Panc1 (cell line): ENCODE data around the gene SAP30BP. TPM values are rescaled to one million over a fixed set of nuclear protein-coding genes. Genes with fewer than 3 reads are reported as not detected.

ENCODE experiments used
- ATAC-seq: fragments of 200-7000 bp; cut with Tn5 transposase; 2 replicates; pipeline ENCODE4 v1.9.1; 2020; ENCODE audit warnings: mild to moderate bottlenecking, moderate library complexity
- BruUV-seq: library from RNA; stranded (reverse); fragments of 400-500 nt; replicated peaks from 2 replicates; lab custom pipeline; 2021; lab: Mats Ljungman, UMichigan
- CTCF ChIA-PET: fragments of 300-600 bp; sonication (Branson Sonifier 250); formaldehyde crosslinking; loops from one replicate; lab custom pipeline; 2022; ENCODE audit warnings: antibody characterized with exemption; lab: Charles Lee
- POLR2A ChIA-PET: fragments of 300-600 bp; sonication (Branson Sonifier 250); formaldehyde crosslinking; loops from one replicate; lab custom pipeline; 2022; ENCODE audit warnings: antibody characterized with exemption; lab: Charles Lee
- DNase-seq: peaks from one replicate; pipeline ENCODE4 v3.0.0-alpha.2; 2010; ENCODE audit warnings: low read depth, low spot score
- H3K27ac ChIP-seq: 2 replicates; pipeline ENCODE4 v1.5.1; 2011; ENCODE audit warnings: mild to moderate bottlenecking, low read length, inconsistent platforms
- H3K27me3 ChIP-seq: fragments of 200-500 bp; sonication (Bioruptor generic); 2 replicates; pipeline ENCODE4 v1.6.0; 2014; ENCODE audit warnings: low read length, inconsistent platforms; ENCODE audit not compliant: control insufficient read depth, insufficient read depth
- H3K36me3 ChIP-seq: fragments of 200-500 bp; sonication (Bioruptor generic); 2 replicates; pipeline ENCODE4 v1.5.1; 2014; ENCODE audit warnings: inconsistent platforms, mild to moderate bottlenecking, low read length, moderate library complexity; ENCODE audit not compliant: control insufficient read depth, insufficient read depth
- H3K4me1 ChIP-seq: 2 replicates; pipeline ENCODE4 v1.5.1; 2011; ENCODE audit warnings: inconsistent platforms, mild to moderate bottlenecking, low read length, moderate library complexity; ENCODE audit not compliant: control insufficient read depth, insufficient read depth
- H3K4me3 ChIP-seq, 2 experiments: 2 replicates each; pipeline ENCODE4 v1.5.1; 2011 to 2012; ENCODE audit warnings: low read depth in 2 of 2, low read length in 2 of 2, mild to moderate bottlenecking in 2 of 2, inconsistent platforms in 1 of 2, moderate library complexity in 1 of 2
- H3K9me3 ChIP-seq: fragments of 200-500 bp; sonication (Bioruptor generic); 2 replicates; pipeline ENCODE4 v1.5.1; 2014; ENCODE audit warnings: low read depth, mild to moderate bottlenecking, inconsistent platforms, low read length, moderate library complexity; ENCODE audit not compliant: control insufficient read depth, insufficient read depth
- POLR2AphosphoS5 ChIP-seq: IDR thresholded peaks from 2 replicates; pipeline ENCODE4 v1.6.1; 2012; ENCODE audit warnings: mild to moderate bottlenecking, low read depth, low read length, moderate library complexity
- SIN3A ChIP-seq: IDR thresholded peaks from 2 replicates; pipeline ENCODE4 v1.6.1; 2012; ENCODE audit warnings: low read depth, mild to moderate bottlenecking, low read length, moderate library complexity, borderline replicate concordance; ENCODE audit not compliant: insufficient read depth
- TCF7L2 ChIP-seq: IDR thresholded peaks from 2 replicates; pipeline ENCODE4 v1.6.1; 2011; ENCODE audit warnings: mild to moderate bottlenecking, low read depth, low read length, inconsistent platforms
- in situ Hi-C: cut with HindIII; loops from 2 replicates; pipeline ENCODE4 v1.10.0; 2016; ENCODE audit warnings: low sequenced_read_pairs, low pct_unique_long_range_greater_than_20kb
- intact Hi-C: fragments of 100-400 bp; cut with micrococcal nuclease; formaldehyde crosslinking; loops from one replicate; pipeline ENCODE4 v1.10.0; 2022; ENCODE audit not compliant: unreplicated experiment
- total RNA-seq: library from RNA; stranded (reverse); gene quantifications from one replicate; pipeline ENCODE4 v1.2.1, GENCODE V29; 2021; ENCODE audit not compliant: unreplicated experiment
- TF ChIP-seq, protein P1 (sequence below): fragments of 450-650 bp; IDR thresholded peaks from 2 replicates; pipeline ENCODE4 v1.5.1; 2017; ENCODE audit warnings: mild to moderate bottlenecking
- TF ChIP-seq, protein P2 (sequence below), 2 experiments: IDR thresholded peaks; 2 replicates each; pipeline ENCODE4 v1.6.1; 2011 to 2012; ENCODE audit warnings: low read depth in 2 of 2, control low read depth in 1 of 2, low read length in 1 of 2, mild to moderate bottlenecking in 1 of 2, moderate library complexity in 1 of 2; ENCODE audit not compliant: insufficient read depth in 1 of 2

The SAP30BP gene
- total RNA-seq, 1 experiment from 2014 or later, result 138 TPM

DNA sequence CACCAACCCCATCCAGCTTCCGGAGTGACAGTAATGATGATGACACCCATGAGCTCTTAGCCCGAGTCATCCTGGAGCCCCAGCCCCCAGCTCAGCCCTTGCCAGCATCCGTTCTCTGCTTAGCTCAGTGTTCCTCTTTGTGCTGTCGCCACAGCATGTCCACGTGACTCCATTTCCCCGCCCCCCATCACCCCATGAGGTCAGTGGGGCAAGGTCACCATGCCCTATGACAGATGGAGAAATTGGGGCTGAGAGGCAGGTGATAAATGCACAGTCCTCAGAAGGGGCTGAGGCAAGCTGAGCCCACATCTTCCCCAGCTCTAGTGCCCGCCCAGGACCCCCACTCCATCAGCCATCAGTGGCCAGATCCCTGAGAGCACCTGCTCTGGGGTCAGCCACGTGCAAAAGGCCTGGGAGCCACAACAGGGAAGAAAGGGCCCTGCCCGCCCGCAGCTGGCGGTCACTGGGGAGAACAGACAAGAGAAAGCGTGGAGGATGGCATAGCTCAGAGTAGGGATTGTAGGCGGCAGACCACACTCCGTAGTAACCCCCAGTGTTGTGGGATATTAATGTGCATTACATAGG lies 71.2 kb downstream of the SAP30BP start:
- POLR2A ChIA-PET, result interaction anchor here (0.6 kb wide), 1 partner anchor 115 kb away, joined by 3 read pairs; no protein-coding TSS in a partner anchor
- ATAC-seq, result no peak
- BruUV-seq, result no TSS peak

DNA sequence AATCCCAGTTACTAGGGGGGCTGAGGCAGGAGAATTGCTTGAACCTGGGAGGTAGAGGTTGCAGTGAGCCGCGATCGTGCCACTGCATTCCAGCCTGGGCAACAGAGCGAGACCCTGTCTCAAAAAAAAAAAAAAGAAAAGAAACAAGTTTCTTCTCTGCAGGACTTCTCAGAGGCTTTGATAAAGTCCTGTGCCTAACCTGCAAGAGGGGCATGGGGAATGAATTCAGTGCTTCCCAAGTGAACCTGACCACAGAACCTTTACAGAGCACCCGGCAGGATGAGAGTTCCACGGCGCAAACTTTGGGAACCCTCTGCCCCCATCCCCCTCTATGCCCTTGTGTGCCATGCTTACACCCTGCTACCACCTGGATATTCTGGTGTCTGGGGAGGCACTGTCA lies 72.0 kb downstream of the SAP30BP start:
- intact Hi-C loops (no loop called here), in situ Hi-C loops (no loop called here)
- ATAC-seq, result no peak
- Histone ChIP-seq H3K27me3 (no peaks in the 10 kb centered on the region), H3K27ac (no peak overlapping the region), H3K4me3 (no peak overlapping the region), H3K4me1 (no peaks in the 10 kb centered on the region), H3K36me3 (no peaks in the 10 kb centered on the region), H3K9me3 (no peaks in the 10 kb centered on the region)
- TF ChIP-seq SIN3A (no peak), POLR2AphosphoS5 (no peak), TCF7L2 (no peak)
- TF ChIP-seq, protein P1, sequence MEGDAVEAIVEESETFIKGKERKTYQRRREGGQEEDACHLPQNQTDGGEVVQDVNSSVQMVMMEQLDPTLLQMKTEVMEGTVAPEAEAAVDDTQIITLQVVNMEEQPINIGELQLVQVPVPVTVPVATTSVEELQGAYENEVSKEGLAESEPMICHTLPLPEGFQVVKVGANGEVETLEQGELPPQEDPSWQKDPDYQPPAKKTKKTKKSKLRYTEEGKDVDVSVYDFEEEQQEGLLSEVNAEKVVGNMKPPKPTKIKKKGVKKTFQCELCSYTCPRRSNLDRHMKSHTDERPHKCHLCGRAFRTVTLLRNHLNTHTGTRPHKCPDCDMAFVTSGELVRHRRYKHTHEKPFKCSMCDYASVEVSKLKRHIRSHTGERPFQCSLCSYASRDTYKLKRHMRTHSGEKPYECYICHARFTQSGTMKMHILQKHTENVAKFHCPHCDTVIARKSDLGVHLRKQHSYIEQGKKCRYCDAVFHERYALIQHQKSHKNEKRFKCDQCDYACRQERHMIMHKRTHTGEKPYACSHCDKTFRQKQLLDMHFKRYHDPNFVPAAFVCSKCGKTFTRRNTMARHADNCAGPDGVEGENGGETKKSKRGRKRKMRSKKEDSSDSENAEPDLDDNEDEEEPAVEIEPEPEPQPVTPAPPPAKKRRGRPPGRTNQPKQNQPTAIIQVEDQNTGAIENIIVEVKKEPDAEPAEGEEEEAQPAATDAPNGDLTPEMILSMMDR, result no peak
- TF ChIP-seq, protein P2, sequence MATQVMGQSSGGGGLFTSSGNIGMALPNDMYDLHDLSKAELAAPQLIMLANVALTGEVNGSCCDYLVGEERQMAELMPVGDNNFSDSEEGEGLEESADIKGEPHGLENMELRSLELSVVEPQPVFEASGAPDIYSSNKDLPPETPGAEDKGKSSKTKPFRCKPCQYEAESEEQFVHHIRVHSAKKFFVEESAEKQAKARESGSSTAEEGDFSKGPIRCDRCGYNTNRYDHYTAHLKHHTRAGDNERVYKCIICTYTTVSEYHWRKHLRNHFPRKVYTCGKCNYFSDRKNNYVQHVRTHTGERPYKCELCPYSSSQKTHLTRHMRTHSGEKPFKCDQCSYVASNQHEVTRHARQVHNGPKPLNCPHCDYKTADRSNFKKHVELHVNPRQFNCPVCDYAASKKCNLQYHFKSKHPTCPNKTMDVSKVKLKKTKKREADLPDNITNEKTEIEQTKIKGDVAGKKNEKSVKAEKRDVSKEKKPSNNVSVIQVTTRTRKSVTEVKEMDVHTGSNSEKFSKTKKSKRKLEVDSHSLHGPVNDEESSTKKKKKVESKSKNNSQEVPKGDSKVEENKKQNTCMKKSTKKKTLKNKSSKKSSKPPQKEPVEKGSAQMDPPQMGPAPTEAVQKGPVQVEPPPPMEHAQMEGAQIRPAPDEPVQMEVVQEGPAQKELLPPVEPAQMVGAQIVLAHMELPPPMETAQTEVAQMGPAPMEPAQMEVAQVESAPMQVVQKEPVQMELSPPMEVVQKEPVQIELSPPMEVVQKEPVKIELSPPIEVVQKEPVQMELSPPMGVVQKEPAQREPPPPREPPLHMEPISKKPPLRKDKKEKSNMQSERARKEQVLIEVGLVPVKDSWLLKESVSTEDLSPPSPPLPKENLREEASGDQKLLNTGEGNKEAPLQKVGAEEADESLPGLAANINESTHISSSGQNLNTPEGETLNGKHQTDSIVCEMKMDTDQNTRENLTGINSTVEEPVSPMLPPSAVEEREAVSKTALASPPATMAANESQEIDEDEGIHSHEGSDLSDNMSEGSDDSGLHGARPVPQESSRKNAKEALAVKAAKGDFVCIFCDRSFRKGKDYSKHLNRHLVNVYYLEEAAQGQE (IDR thresholded peaks at IDR 0.05; ENCODE audit: insufficient read depth in 1 of 2, low read depth in 2 of 2, low read length in 1 of 2), result no peak
- POLR2A ChIA-PET, result no interaction called here
- BruUV-seq, result no TSS peak
- CTCF ChIA-PET, result interaction anchor here (2.8 kb wide), 1 partner anchor 9 kb away, joined by 8 read pairs; no protein-coding TSS in a partner anchor
- no peak for DNase-seq

More for the DNA sequence above, 71.2 kb downstream of the SAP30BP start:
- H3K4me3 ChIP-seq, result no peak overlapping the region
- H3K4me1 ChIP-seq, result no peaks in the 10 kb centered on the region
- TF ChIP-seq, protein P1, result no peak
- TF ChIP-seq, protein P2 (IDR thresholded peaks at IDR 0.05; ENCODE audit: insufficient read depth in 1 of 2, low read depth in 2 of 2, low read length in 1 of 2), result no peak
- TF ChIP-seq SIN3A (no peak), TCF7L2 (no peak), POLR2AphosphoS5 (no peak)
- H3K9me3 ChIP-seq, result no peaks in the 10 kb centered on the region
- in situ Hi-C loops, result no loop called here
- H3K27me3 ChIP-seq, result no peaks in the 10 kb centered on the region
- no peak for DNase-seq
- CTCF ChIA-PET, result interaction anchor here (0.6 to 2.8 kb wide), 5 partner anchors 10 to 345 kb away, joined by 3 to 15 read pairs (median 8); no protein-coding TSS in a partner anchor
- intact Hi-C loops, result no loop called here
- no peak overlapping the region for H3K27ac ChIP-seq
- no peaks in the 10 kb centered on the region for H3K36me3 ChIP-seq
